Measurements from ENCODE around the gene SNRNP27.

GRCh38 chr2:69931832-69932595, 38.3 kb downstream of the SNRNP27 start:
- TF ChIP-seq CTCF (IDR thresholded peaks at IDR 0.05) (no peak), POLR2A (IDR thresholded peaks at IDR 0.05) (no peak)
